ENCODE measurements around the gene RGL3. TPM values are rescaled to one million over a fixed set of nuclear protein-coding genes. Genes with fewer than 3 reads are reported as not detected.

Gene RGL3
- polyA plus RNA-seq, 1 of the 3 experiments (the other 2 are of a cell fraction), result 13.3 TPM

- no peak overlapping the region for H2AFZ ChIP-seq (ENCODE audit: low read depth)
- no peaks in the 10 kb centered on the region for H4K20me1 ChIP-seq (ENCODE audit: insufficient read depth)
- no peaks in the 10 kb centered on the region for H3K9me2 ChIP-seq
- no peak overlapping the region for H3K4me2 ChIP-seq
- no peaks in the 10 kb centered on the region for H3K4me1 ChIP-seq (ENCODE audit: control insufficient read depth in 1 of 2, insufficient read depth in 2 of 2, low read depth in 1 of 2, low read length in 1 of 2)
- no peak overlapping the region for H3K27ac ChIP-seq (ENCODE audit: low read depth in 2 of 2, low read length in 1 of 2)
- H3K9ac ChIP-seq, result no peak overlapping the region
- ChIA-PET POLR2A (no interaction called here), CTCF (interaction anchor here (0.6 to 1.5 kb wide), 3 partner anchors 17 to 58 kb away, joined by 3 to 5 read pairs (median 3); partner anchors contain the start of gene RGL3)
- no peaks in the 10 kb centered on the region for H3K36me3 ChIP-seq (replicated peaks in 1 of 2; ENCODE audit: control insufficient read depth in 1 of 2, insufficient read depth in 2 of 2, low read length in 1 of 2)
- no peaks in the 10 kb centered on the region for H3K27me3 ChIP-seq (ENCODE audit: insufficient read depth)
- no peaks in the 10 kb centered on the region for H3K79me2 ChIP-seq (ENCODE audit: insufficient read depth)
- TF ChIP-seq RXRA (IDR thresholded peaks at IDR 0.05; ENCODE audit: borderline replicate concordance, low read depth), result no peak
- TF ChIP-seq GATA2 (CRISPR knock-in tag; IDR thresholded peaks at IDR 0.05), result no peak
- TF ChIP-seq POLR2AphosphoS5 (IDR thresholded peaks at IDR 0.05; ENCODE audit: low read depth, low read length), result no peak
- no peak for TF ChIP-seq USF2 (IDR thresholded peaks at IDR 0.05; ENCODE audit: borderline replicate concordance, low read depth, low read length)
- TF ChIP-seq SMC3 (IDR thresholded peaks at IDR 0.05; ENCODE audit: low read depth, low read length), result no peak
- no peak for TF ChIP-seq MXI1 (IDR thresholded peaks at IDR 0.05; ENCODE audit: low read depth, low read length)
- no peak for TF ChIP-seq FOXM1 (IDR thresholded peaks at IDR 0.05; ENCODE audit: low read depth)
- TF ChIP-seq YY1 (IDR thresholded peaks at IDR 0.05; ENCODE audit: low read depth), result no peak
- TF ChIP-seq TAF1 (IDR thresholded peaks at IDR 0.05; ENCODE audit: borderline replicate concordance, low read depth, low read length), result no peak
- TF ChIP-seq, protein P1, sequence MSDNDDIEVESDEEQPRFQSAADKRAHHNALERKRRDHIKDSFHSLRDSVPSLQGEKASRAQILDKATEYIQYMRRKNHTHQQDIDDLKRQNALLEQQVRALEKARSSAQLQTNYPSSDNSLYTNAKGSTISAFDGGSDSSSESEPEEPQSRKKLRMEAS (IDR thresholded peaks at IDR 0.05; ENCODE audit: low read depth), result no peak
- no peak for TF ChIP-seq SIN3A (IDR thresholded peaks at IDR 0.05; ENCODE audit: borderline replicate concordance, low read depth, low read length)
- no peak for TF ChIP-seq FOSL2 (IDR thresholded peaks at IDR 0.05; ENCODE audit: borderline replicate concordance, low read depth)
- TF ChIP-seq TEAD4 (IDR thresholded peaks at IDR 0.05; ENCODE audit: borderline replicate concordance, insufficient read depth), result no peak
- TF ChIP-seq TCF12 (IDR thresholded peaks at IDR 0.05), result no peak
- no peak for TF ChIP-seq REST (IDR thresholded peaks at IDR 0.05; ENCODE audit: low read depth, low read length)
- H3K4me3 ChIP-seq (ENCODE audit: low read depth in 2 of 2, low read length in 1 of 2), result no peak overlapping the region
- no peak for DNase-seq
- H3K9me3 ChIP-seq, result no peaks in the 10 kb centered on the region
- WGBS (ENCODE audit: low lambda C conversion rate), result 83% methylated on average over 2 of the region's 9 CpGs
- no peaks in the 10 kb centered on the region for H3F3A ChIP-seq (replicated peaks; ENCODE audit: insufficient read depth)
Measured at GRCh38 chr19:11399667-11400066, 19.4 kb downstream of the RGL3 start.
